ENCODE results near the gene ADAMTSL4. TPM values are rescaled to one million over a fixed set of nuclear protein-coding genes. Genes with fewer than 3 reads are reported as not detected.
"Not testable (repeated sequence)": the region's sequence is repeated elsewhere in the genome, so short reads cannot be mapped to it uniquely, and the experiment has no call there.

Gene ADAMTSL4
- total and polyA plus RNA-seq, 11 donors, result 19.2 to 69.0 (median 41.1) TPM

GRCh38 chr1:150568594-150568966 lies 19.4 kb downstream of the ADAMTSL4 start:
- peak in 1 of 4 donors; percentile 2 for ATAC-seq
- Histone ChIP-seq H3K4me3 (peak overlapping the region in 8 of 12 donors; percentile 28 to 50 (median 36)), H3K27ac (peak overlapping the region; percentile 94 to 100 (median 100)), H3K9me3 (no peaks in the 10 kb centered on the region), H3K4me1 (peaks cover 35 to 100% (median 97%) of the 10 kb centered on the region in 12 donors), H3K36me3 (peaks cover 3 to 40% (median 35%) of the 10 kb centered on the region in 9 donors), H3K27me3 (no peaks in the 10 kb centered on the region)
- TF ChIP-seq, protein P1, sequence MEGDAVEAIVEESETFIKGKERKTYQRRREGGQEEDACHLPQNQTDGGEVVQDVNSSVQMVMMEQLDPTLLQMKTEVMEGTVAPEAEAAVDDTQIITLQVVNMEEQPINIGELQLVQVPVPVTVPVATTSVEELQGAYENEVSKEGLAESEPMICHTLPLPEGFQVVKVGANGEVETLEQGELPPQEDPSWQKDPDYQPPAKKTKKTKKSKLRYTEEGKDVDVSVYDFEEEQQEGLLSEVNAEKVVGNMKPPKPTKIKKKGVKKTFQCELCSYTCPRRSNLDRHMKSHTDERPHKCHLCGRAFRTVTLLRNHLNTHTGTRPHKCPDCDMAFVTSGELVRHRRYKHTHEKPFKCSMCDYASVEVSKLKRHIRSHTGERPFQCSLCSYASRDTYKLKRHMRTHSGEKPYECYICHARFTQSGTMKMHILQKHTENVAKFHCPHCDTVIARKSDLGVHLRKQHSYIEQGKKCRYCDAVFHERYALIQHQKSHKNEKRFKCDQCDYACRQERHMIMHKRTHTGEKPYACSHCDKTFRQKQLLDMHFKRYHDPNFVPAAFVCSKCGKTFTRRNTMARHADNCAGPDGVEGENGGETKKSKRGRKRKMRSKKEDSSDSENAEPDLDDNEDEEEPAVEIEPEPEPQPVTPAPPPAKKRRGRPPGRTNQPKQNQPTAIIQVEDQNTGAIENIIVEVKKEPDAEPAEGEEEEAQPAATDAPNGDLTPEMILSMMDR (IDR thresholded peaks at IDR 0.05), result no peak
- no peak for TF ChIP-seq POLR2A (IDR thresholded peaks at IDR 0.05)
- intact Hi-C loops (cut with DNase I), result loop anchor here in 1 of 10 donors (10.0 kb wide), 2 partner anchors 126 to 204 kb away; partner anchors contain the start of genes GOLPH3L and RPRD2
- DNase-seq, result no peak

DNA sequence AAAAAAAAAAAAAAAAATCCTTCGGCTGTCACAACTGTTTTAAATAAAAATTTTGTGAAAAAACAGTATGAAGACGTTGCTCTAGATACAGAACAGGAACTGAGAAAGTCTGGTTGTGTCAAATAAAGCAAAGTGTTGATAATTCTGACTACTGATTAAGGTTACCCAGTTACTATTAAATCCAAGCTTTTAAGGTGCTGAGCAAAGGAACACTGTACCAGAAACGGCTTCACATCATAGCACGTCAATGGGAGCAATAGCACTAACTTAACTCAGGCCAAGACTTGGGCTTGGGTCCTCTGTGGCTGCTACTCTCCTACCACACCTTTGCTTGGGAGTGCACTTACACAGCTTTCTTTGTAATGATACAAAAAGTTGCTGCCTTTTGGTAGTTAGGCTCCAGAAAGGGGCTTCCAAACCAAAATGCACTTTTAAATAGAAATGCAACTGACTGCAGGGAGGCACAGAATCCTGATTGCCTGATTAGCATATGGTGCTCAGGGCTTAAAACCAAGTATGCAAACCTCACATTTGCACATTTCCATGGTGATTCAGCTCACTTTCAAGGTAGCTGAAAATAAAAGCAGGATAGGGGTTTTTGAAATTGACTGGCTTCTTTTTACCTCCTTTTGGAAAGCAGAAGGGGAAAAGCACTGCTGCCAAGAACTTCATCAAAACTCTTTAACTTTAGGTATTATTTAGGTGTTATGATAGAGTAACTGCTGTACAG lies 23.9 kb downstream of the ADAMTSL4 start:
- Histone ChIP-seq H3K9me3 (no peaks in the 10 kb centered on the region), H3K36me3 (peaks cover 5 to 85% (median 77%) of the 10 kb centered on the region in 9 donors), H3K4me3 (peak overlapping the region in 9 of 12 donors; percentile 8 to 99 (median 89)), H3K27ac (peak overlapping the region in 11 of 12 donors; percentile 42 to 100 (median 99)), H3K27me3 (no peaks in the 10 kb centered on the region), H3K4me1 (peaks cover 18 to 81% (median 76%) of the 10 kb centered on the region in 12 donors)
- no peak for TF ChIP-seq POLR2A (IDR thresholded peaks at IDR 0.05)
- TF ChIP-seq, protein P1 (IDR thresholded peaks at IDR 0.05), result no peak
- ATAC-seq (no peak), DNase-seq (no peak)
- WGBS, 4 donors, result 37 to 46% (median 41%) methylated on average over 4 of the region's 4 CpGs
- intact Hi-C loops (cut with DNase I), result no loop called here

DNA sequence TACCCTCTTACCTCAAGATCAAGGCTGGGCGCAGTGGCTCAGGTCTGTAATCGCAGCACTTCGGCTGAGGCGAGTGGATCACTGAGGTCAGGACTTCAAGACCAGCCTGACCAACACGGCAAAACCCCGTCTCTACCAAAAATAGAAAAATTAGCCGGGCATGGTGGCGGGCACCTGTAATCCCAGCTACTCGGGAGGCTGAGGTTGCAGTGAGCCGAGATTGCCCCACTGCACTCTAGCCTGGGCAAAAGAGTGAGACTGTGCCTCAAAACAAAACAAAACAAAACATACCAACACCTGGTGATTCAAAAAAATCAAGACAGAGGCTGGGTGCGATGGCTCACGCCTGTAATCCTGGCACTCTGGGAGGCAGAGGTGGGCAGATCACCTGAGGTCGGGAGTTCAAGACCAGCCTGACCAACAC lies 24.5 kb downstream of the ADAMTSL4 start:
- Histone ChIP-seq H3K4me1 (peaks cover 18 to 75% (median 71%) of the 10 kb centered on the region in 12 donors), H3K36me3 (peaks cover 6 to 87% (median 77%) of the 10 kb centered on the region in 9 donors), H3K4me3 (peak overlapping the region in 9 of 12 donors; percentile 8 to 99 (median 89)), H3K27ac (peak overlapping the region in 11 of 12 donors; percentile 42 to 100 (median 99))
- H3K9me3 ChIP-seq; ATAC-seq; intact Hi-C loops (cut with DNase I); DNase-seq; H3K27me3 ChIP-seq: not testable (repeated sequence)
- 70 to 85% (median 78%) methylated on average over 13 of the region's 13 CpGs for WGBS, 4 donors

DNA sequence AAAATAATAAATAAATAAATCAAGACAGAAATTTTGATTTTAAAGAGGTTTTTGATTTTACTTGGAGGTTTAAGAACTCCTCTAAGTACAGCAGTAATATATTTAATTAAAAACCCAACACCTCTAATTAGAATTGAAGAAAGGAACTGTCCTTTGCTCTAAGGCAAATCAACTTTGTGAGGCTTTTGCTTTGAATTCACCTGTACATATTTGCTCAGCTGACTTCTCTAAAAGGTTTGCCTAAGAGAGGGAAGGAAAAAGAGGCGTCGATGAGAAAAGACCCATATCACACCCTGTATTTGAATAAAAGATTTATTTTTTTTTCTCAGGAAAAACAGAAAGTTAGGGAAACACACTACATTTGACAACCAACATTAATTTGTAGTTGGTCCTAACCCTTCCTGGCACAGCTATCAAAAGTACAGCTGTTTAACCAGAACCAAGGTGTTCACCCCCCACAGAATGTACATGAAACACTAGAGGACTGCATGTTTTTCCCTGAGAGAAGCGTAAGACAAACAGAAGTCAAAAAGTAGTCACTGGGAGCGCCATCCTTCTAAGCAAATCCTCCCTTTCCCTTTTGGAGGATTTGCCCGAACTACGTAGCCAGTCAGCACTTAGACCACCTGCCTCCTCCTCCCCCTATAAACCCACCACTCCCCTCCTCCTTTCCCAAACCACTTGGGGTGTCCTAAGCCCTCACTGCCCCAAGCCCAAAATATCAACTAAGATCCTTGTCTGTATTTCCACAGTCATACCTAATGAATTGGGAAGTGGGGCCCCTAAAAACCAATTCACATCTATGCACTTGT lies 25.3 kb downstream of the ADAMTSL4 start:
- Histone ChIP-seq H3K36me3 (peaks cover 6 to 88% (median 75%) of the 10 kb centered on the region in 9 donors), H3K27ac (peak overlapping the region; percentile 99 to 100 (median 100)), H3K4me3 (peak overlapping the region; percentile 80 to 99 (median 92)), H3K9me3 (no peaks in the 10 kb centered on the region), H3K27me3 (no peaks in the 10 kb centered on the region), H3K4me1 (peaks cover 13 to 67% (median 63%) of the 10 kb centered on the region in 12 donors)
- DNase-seq, result peak in 1 of 5 donors; percentile 7
- TF ChIP-seq, protein P1 (IDR thresholded peaks at IDR 0.05), result no peak
- TF ChIP-seq POLR2A (IDR thresholded peaks at IDR 0.05), result no peak
- ATAC-seq, result no peak
- 32 to 39% (median 34%) methylated on average over 6 of the region's 6 CpGs for WGBS, 4 donors
- intact Hi-C loops (cut with DNase I), result loop anchor here in 6 of 10 donors (5.0 kb wide), 4 partner anchors 43 to 123 kb away; partner anchors contain the start of genes ENSA (in 1 of the 6) and GOLPH3L (in 1 of the 6)
